ENCODE measurements around the gene TMEM145. TPM values are rescaled to one million over a fixed set of nuclear protein-coding genes. Genes with fewer than 3 reads are reported as not detected.

The TMEM145 gene
- total RNA-seq, 1 donor from 2014 or later, result not detected

DNA sequence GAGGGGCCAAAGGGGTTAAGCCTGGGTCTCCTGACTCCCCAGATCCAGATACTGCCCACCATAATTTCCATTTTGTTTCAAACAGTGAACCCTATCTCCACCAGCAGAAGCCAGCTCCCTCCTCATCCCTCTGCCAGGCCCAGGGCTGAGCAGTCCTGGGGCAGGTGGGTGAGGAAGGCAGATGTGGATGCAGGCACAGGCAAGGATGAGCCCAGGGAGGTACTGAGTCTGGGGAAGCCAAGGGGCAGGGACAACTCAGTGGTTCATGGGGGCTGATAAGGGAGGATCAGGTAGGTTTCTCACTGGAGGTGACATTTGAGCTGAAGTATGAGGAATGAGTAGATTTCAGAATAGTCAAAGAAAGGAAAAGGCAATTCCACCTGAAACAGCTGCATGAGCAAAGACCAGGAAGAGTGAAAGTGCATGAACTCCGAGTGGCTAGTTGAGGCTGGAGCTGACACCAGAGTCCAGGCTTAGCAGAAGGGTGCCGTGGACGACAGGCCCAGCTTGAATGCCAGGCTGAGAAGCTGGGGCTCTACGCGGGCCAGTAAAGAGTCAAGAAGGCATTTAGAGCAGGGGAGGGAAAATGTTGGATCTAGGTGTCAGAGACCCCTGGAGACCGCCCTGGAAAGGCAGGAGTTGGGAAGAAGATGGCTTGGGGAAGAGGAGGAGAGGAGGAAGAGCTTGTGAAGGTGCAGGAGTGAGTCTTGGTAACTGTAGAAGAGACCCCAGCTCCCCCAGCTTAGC, 33.8 kb upstream of the TMEM145 start:
- Histone ChIP-seq H3K79me2 (ENCODE audit: insufficient read depth, low read length) (peaks cover 69% of the 10 kb centered on the region), H3K36me3 (ENCODE audit: insufficient read depth, low read length) (peaks cover 6% of the 10 kb centered on the region), H3K4me2 (ENCODE audit: low read length) (peak overlapping the region; percentile 94), H3K4me1 (ENCODE audit: insufficient read depth, low read length) (peaks cover 62% of the 10 kb centered on the region), H3K9ac (ENCODE audit: low read length) (peak overlapping the region; percentile 82), H2AFZ (ENCODE audit: low read depth, low read length) (no peak overlapping the region), H3K4me3 (ENCODE audit: insufficient read depth, low read depth, low read length) (peak overlapping the region; percentile 76), H3K27ac (ENCODE audit: low read depth, low read length) (peak overlapping the region; percentile 84), H3K9me3 (ENCODE audit: insufficient read depth, low read depth, low read length) (no peaks in the 10 kb centered on the region), H3K27me3 (ENCODE audit: insufficient read depth, low read length) (no peaks in the 10 kb centered on the region), H4K20me1 (ENCODE audit: insufficient read depth, low read length) (peaks cover 59% of the 10 kb centered on the region)
- TF ChIP-seq EZH2 (IDR thresholded peaks at IDR 0.05; ENCODE audit: insufficient read depth, low read length), result no peak
- TF ChIP-seq, protein P1, sequence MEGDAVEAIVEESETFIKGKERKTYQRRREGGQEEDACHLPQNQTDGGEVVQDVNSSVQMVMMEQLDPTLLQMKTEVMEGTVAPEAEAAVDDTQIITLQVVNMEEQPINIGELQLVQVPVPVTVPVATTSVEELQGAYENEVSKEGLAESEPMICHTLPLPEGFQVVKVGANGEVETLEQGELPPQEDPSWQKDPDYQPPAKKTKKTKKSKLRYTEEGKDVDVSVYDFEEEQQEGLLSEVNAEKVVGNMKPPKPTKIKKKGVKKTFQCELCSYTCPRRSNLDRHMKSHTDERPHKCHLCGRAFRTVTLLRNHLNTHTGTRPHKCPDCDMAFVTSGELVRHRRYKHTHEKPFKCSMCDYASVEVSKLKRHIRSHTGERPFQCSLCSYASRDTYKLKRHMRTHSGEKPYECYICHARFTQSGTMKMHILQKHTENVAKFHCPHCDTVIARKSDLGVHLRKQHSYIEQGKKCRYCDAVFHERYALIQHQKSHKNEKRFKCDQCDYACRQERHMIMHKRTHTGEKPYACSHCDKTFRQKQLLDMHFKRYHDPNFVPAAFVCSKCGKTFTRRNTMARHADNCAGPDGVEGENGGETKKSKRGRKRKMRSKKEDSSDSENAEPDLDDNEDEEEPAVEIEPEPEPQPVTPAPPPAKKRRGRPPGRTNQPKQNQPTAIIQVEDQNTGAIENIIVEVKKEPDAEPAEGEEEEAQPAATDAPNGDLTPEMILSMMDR (IDR thresholded peaks at IDR 0.05; ENCODE audit: insufficient read depth, low read depth, low read length), result no peak
- no peak for DNase-seq (ENCODE audit: low read depth)
- peaks cover 13% of the 10 kb centered on the region for H3K36me3 Mint-ChIP-seq (ENCODE audit: low read depth, unreplicated experiment)
- peak overlapping the region; percentile 88 for H3K4me3 Mint-ChIP-seq (ENCODE audit: unreplicated experiment)
- H3K9me3 Mint-ChIP-seq (ENCODE audit: unreplicated experiment), result no peaks in the 10 kb centered on the region
- H3K27me3 Mint-ChIP-seq (ENCODE audit: low read depth, unreplicated experiment), result no peaks in the 10 kb centered on the region
- FAIRE-seq, result no peak
- H3K27ac Mint-ChIP-seq (ENCODE audit: unreplicated experiment), result peak overlapping the region; percentile 83
- peaks cover 46% of the 10 kb centered on the region for H3K4me1 Mint-ChIP-seq (ENCODE audit: low read depth, unreplicated experiment)

DNA sequence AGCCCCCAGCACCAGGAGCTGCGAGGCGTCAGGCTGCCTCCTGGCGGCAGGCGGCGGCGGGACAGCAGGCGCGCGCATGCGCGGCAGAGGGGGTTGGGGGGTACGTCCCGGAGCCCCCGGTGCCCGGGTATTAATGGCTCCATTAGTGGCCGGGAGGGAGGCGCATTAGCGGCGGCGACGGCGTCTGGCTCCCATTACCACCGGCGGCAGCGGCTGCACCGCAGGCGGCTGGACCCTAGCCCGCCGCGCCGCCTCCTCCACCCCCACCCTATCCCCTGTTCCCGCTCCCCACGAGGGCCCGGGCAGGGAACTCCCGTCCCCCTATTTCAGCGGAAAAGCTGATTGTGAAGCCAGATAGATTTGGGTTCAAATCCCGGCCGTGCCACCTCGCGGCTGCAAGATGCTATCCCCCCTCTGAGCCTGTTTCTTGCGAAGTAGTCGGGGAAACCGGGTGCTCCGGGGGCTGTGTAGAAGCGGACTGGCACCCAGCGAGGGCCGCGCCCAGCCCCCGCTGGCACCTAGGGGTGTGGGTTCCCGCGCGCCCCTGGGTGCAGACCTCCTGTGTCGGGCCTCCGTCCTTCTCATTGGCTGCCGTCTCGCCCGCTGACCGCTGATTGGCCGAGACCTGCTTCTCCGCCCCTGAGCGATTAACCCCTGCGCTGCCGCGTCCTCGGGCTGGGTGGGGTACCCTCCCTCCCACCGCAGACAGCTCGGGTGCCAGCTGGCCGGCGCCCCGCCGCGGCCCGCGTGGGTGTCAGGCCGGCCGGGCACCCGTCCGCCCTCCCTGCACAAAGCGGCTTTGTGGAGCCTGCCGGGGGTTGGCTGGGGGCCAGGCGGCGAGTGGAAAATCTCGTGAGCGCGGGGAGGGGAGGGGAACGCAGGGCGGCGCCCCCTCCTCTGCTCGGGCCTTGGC, 33.0 kb upstream of the TMEM145 start:
- Histone ChIP-seq H3K4me2 (ENCODE audit: low read length) (peak overlapping the region; percentile 94), H4K20me1 (ENCODE audit: insufficient read depth, low read length) (peaks cover 57% of the 10 kb centered on the region), H3K36me3 (ENCODE audit: insufficient read depth, low read length) (peaks cover under 1% of the 10 kb centered on the region), H3K9me3 (ENCODE audit: insufficient read depth, low read depth, low read length) (no peaks in the 10 kb centered on the region), H3K79me2 (ENCODE audit: insufficient read depth, low read length) (peaks cover 68% of the 10 kb centered on the region), H2AFZ (ENCODE audit: low read depth, low read length) (peak overlapping the region; percentile 45), H3K4me3 (ENCODE audit: insufficient read depth, low read depth, low read length) (peak overlapping the region; percentile 76), H3K9ac (ENCODE audit: low read length) (peak overlapping the region; percentile 82), H3K27me3 (ENCODE audit: insufficient read depth, low read length) (no peaks in the 10 kb centered on the region), H3K27ac (ENCODE audit: low read depth, low read length) (peak overlapping the region; percentile 84), H3K4me1 (ENCODE audit: insufficient read depth, low read length) (peaks cover 66% of the 10 kb centered on the region)
- Mint-ChIP-seq H3K36me3 (ENCODE audit: low read depth, unreplicated experiment) (peaks cover 9% of the 10 kb centered on the region), H3K4me3 (ENCODE audit: unreplicated experiment) (peak overlapping the region; percentile 88), H3K27ac (ENCODE audit: unreplicated experiment) (peak overlapping the region; percentile 83), H3K9me3 (ENCODE audit: unreplicated experiment) (no peaks in the 10 kb centered on the region), H3K4me1 (ENCODE audit: low read depth, unreplicated experiment) (peaks cover 45% of the 10 kb centered on the region), H3K27me3 (ENCODE audit: low read depth, unreplicated experiment) (no peaks in the 10 kb centered on the region)
- peak; percentile 82 for DNase-seq (ENCODE audit: low read depth)
- no peak for FAIRE-seq
- TF ChIP-seq, protein P1 (IDR thresholded peaks at IDR 0.05; ENCODE audit: insufficient read depth, low read depth, low read length), result peak; percentile 68
- no peak for TF ChIP-seq EZH2 (IDR thresholded peaks at IDR 0.05; ENCODE audit: insufficient read depth, low read length)
